Inferior parietal cortex (tissue), 1 donor: ENCODE measurements around the gene SKOR1.

Experiments used
- DNase-seq: peaks from one replicate; pipeline ENCODE4 v3.0.0-alpha.2; 2016; ENCODE audit errors: extremely low spot score

The SKOR1 gene

GRCh38 chr15:67818464-67818863 is 6.8 kb upstream of the SKOR1 start:
- DNase-seq, result no peak

- no peak for DNase-seq
Measured at GRCh38 chr15:67819636-67820035, 5.7 kb upstream of the SKOR1 start.

- no peak for DNase-seq
Measured at GRCh38 chr15:67820122-67820991, 5.0 kb upstream of the SKOR1 start.

- no peak for DNase-seq
Measured at GRCh38 chr15:67820992-67821783, 4.1 kb upstream of the SKOR1 start.

- DNase-seq, result no peak
Measured at GRCh38 chr15:67821784-67822440, 3.4 kb upstream of the SKOR1 start.

GRCh38 chr15:67822537-67823313 is 2.6 kb upstream of the SKOR1 start:
- DNase-seq, result no peak

- no peak for DNase-seq
Measured at GRCh38 chr15:67823314-67824196, 1.8 kb upstream of the SKOR1 start.

GRCh38 chr15:67824197-67824968 is 926 bp upstream of the SKOR1 start:
- DNase-seq, result no peak

- no peak for DNase-seq
Measured at GRCh38 chr15:67825881-67826716, 790 bp downstream of the SKOR1 start.

- DNase-seq, result no peak
Measured at GRCh38 chr15:67826717-67827561, 1.6 kb downstream of the SKOR1 start.

GRCh38 chr15:67827562-67828277 is 2.4 kb downstream of the SKOR1 start:
- no peak for DNase-seq

GRCh38 chr15:67828278-67828968 is 3.1 kb downstream of the SKOR1 start:
- no peak for DNase-seq

GRCh38 chr15:67828969-67829646 is 3.8 kb downstream of the SKOR1 start:
- no peak for DNase-seq

GRCh38 chr15:67829647-67830504 is 4.6 kb downstream of the SKOR1 start:
- DNase-seq, result no peak

- DNase-seq, result no peak
Measured at GRCh38 chr15:67831363-67831762, 6.1 kb downstream of the SKOR1 start.
